Measurements from ENCODE around the gene OBP2A. TPM values are rescaled to one million over a fixed set of nuclear protein-coding genes. Genes with fewer than 3 reads are reported as not detected.
A peak's percentile ranks its signal among the peaks of the same experiment; 100 is the strongest.

Gene OBP2A
- total RNA-seq, 4 donors from 2014 or later, result not detected

DNA sequence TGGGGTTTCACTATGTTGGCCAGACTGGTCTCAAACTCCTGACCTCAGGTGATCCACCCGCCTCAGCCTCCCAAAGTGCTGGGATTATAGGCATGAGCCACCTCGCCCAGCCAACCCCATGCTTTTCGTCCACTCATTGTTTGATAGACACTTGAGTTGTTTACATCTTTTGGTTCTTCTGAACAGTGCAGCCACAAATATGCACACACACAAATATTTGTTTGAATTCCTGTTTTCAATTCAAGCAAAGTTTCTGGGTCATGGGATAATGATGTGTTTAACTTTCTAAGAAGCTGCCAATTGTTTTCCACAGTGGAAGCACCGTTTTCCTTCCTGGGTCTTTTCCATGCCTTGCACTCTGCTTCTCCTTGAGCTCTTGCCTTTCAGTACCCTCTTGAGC lies 8.8 kb downstream of the OBP2A start:
- Histone ChIP-seq H3K4me3 (no peak overlapping the region), H3K36me3 (no peaks in the 10 kb centered on the region), H3K4me1 (no peaks in the 10 kb centered on the region), H3K27ac (no peak overlapping the region), H3K9me3 (no peaks in the 10 kb centered on the region), H3K27me3 (no peaks in the 10 kb centered on the region)
- TF ChIP-seq, protein P1, sequence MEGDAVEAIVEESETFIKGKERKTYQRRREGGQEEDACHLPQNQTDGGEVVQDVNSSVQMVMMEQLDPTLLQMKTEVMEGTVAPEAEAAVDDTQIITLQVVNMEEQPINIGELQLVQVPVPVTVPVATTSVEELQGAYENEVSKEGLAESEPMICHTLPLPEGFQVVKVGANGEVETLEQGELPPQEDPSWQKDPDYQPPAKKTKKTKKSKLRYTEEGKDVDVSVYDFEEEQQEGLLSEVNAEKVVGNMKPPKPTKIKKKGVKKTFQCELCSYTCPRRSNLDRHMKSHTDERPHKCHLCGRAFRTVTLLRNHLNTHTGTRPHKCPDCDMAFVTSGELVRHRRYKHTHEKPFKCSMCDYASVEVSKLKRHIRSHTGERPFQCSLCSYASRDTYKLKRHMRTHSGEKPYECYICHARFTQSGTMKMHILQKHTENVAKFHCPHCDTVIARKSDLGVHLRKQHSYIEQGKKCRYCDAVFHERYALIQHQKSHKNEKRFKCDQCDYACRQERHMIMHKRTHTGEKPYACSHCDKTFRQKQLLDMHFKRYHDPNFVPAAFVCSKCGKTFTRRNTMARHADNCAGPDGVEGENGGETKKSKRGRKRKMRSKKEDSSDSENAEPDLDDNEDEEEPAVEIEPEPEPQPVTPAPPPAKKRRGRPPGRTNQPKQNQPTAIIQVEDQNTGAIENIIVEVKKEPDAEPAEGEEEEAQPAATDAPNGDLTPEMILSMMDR (IDR thresholded peaks at IDR 0.05), result no peak
- no peak for TF ChIP-seq POLR2A (IDR thresholded peaks at IDR 0.05)
- DNase-seq, result no peak

DNA sequence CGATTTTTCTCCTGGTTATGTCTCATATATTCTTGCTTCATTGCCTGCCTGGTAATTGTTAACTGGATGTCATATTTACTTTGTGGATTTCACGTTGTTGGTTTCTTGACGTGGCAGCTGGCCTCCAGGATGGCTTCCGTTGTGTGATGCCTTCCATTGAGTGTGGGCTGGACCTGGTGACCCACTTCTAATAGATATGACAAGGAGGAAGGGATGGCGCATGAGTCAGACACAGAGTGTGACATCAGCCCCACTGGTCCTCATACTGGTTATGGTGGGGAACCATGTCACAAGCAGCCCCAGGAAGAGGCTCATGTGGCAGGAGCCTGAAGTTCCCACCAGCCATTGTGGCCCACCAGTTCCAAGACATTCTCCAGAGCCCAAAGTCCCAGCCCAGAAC lies 9.3 kb downstream of the OBP2A start:
- DNase-seq, result no peak
- peak overlapping the region in 1 of 4 donors; percentile 17 for H3K27ac ChIP-seq
- TF ChIP-seq POLR2A (IDR thresholded peaks at IDR 0.05), result no peak
- TF ChIP-seq, protein P1 (IDR thresholded peaks at IDR 0.05), result no peak
- no peaks in the 10 kb centered on the region for H3K36me3 ChIP-seq
- no peak overlapping the region for H3K4me3 ChIP-seq
- H3K9me3 ChIP-seq, result no peaks in the 10 kb centered on the region
- H3K4me1 ChIP-seq, result no peaks in the 10 kb centered on the region
- H3K27me3 ChIP-seq, result no peaks in the 10 kb centered on the region

DNA sequence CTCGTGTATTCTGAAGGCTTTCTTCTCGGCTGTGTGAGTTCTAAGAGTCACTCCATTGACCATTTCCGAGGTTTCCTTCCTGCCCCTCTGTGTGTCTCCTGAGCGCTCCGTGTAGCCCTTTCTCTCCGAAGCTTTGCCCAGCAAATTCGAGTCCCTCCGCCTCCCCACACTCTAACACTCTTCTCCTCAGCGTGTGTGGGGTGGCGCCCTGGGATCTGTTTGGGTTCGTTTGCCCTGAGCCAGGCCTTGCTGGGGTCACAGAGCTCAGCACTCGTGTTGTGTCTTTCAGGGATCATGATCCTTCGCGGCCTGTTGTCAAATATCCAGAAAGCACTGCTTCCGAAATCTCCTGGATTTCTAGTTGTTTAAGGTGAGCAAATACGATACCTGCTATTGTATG lies 10.0 kb downstream of the OBP2A start:
- Histone ChIP-seq H3K36me3 (no peaks in the 10 kb centered on the region), H3K27me3 (no peaks in the 10 kb centered on the region)
- TF ChIP-seq POLR2A (IDR thresholded peaks at IDR 0.05), result no peak
- TF ChIP-seq, protein P1 (IDR thresholded peaks at IDR 0.05), result no peak

DNA sequence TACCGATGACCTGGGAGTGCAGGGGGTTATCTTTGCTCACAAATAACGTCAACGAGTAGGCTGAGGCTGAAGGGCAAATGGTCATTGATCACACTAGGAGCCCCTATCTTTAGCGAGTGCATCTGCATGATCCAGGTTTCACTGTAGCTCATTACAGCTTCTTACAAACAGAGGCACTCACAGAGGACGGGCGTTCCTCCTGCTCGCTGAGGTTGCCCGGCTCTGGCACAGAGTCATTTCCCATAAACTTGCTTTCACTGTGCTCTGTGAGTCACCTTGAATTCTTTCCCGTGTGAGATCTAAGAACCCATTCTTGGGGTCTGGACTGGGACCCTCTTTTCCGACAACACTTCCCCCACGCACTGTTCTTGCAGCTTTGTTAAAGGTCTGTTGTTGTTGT lies 13.7 kb downstream of the OBP2A start:
- Histone ChIP-seq H3K36me3 (no peaks in the 10 kb centered on the region), H3K27me3 (no peaks in the 10 kb centered on the region), H3K4me1 (no peaks in the 10 kb centered on the region), H3K9me3 (no peaks in the 10 kb centered on the region), H3K4me3 (no peak overlapping the region), H3K27ac (no peak overlapping the region)
- TF ChIP-seq POLR2A (IDR thresholded peaks at IDR 0.05), result no peak
- TF ChIP-seq, protein P1 (IDR thresholded peaks at IDR 0.05), result no peak
- DNase-seq, result no peak

More for the DNA sequence above, 10.0 kb downstream of the OBP2A start:
- Histone ChIP-seq H3K4me3 (no peak overlapping the region), H3K9me3 (no peaks in the 10 kb centered on the region), H3K27ac (no peak overlapping the region), H3K4me1 (no peaks in the 10 kb centered on the region)
- DNase-seq, result no peak

DNA sequence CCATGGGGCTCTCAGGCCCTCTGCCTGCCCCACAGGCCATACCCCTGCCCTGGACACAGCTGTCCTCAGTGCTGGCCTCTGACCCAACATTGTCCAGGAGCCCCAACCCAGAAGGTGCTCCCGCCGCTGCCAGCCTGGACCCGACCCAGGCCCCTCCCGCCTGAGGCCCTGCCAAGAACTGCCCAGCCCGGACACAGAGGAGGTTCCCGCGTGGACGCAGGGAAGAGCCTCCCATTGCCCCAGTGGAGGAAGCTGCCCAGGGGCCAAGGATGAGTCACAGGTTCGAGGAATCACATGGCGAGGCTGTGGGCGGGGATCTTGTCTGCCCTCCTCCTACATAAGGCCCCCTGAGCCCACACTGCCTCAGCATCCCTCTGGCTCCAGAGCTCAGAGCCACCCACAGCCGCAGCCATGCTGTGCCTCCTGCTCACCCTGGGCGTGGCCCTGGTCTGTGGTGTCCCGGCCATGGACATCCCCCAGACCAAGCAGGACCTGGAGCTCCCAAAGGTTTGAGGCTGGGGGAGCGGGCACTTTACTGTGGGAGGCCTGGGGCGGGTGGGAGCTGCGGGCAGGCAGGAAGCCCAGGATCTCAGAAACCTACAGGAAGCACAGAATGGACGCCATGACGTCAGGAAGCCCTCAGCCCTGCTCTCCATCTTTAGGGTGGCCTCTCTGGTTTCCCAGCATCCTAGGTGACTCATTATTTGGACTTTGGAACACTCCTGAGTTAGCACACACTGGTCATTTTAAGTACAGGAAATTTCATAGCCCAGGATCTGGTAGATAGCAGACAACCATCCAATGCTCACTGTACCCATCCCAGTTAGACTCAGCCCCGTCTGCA lies 15.7 kb downstream of the OBP2A start, which contains the start of gene PAEP:
PAEP (plus strand) TSS at position 366 of the 844 bp plus-strand sequence.
- Histone ChIP-seq H3K9me3 (no peaks in the 10 kb centered on the region), H3K27me3 (no peaks in the 10 kb centered on the region), H3K27ac (no peak within 1 kb of the TSS), H3K4me1 (no peaks in the 10 kb centered on the region), H3K36me3 (no peaks in the 10 kb centered on the region), H3K4me3 (no peak within 1 kb of the TSS)
- TF ChIP-seq, protein P1 (IDR thresholded peaks at IDR 0.05), result no peak
- TF ChIP-seq POLR2A (IDR thresholded peaks at IDR 0.05), result no peak
- peak in 1 of 3 donors; percentile 39 for DNase-seq

All from Peyer's patch (tissue), 4 donors.